Pancreas (tissue), 10 donors: ENCODE data around the gene SLC2A6. TPM values are rescaled to one million over a fixed set of nuclear protein-coding genes. Genes with fewer than 3 reads are reported as not detected.

ENCODE experiments used
- ATAC-seq, 4 donors: fragments of 200-7000 bp; cut with Tn5 transposase; one replicate each; pipeline versions ENCODE4 v1.8.0 to v1.9.1; 2020; ENCODE audit warnings: mild to moderate bottlenecking in 4 of 4, moderate library complexity in 4 of 4
- DNase-seq, 6 donors: peaks; one replicate each; pipeline ENCODE4 v3.0.0-alpha.2; 2020
- FAIRE-seq: peaks from 2 replicates; lab custom pipeline; 2012; peaks lifted over from hg19 to GRCh38; lab: Jason Lieb, UNC
- H3K27ac ChIP-seq, 4 donors: fragments of 200-600 bp; sonication (generic); 1 replicate in 3 of 4; 2 replicates in 1 of 4; pipeline versions ENCODE4 v1.5.0 to v1.8.0; 2020
- H3K27me3 ChIP-seq, 4 donors: fragments of 200-600 bp; one replicate each; pipeline ENCODE4 v1.8.0; 2021
- H3K36me3 ChIP-seq, 3 donors: fragments of 200-600 bp; sonication (generic) in 1 of 3; one replicate each; pipeline versions ENCODE4 v1.5.0 to v1.8.0; 2020 to 2021
- H3K4me1 ChIP-seq, 3 donors: fragments of 200-600 bp; one replicate each; pipeline ENCODE4 v1.8.0; 2021
- H3K4me3 ChIP-seq, 4 donors: fragments of 200-600 bp; sonication (generic) in 2 of 4; one replicate each; pipeline versions ENCODE4 v1.5.0 to v1.8.0; 2020 to 2021
- H3K9me3 ChIP-seq, 4 donors: fragments of 200-600 bp; one replicate each; pipeline ENCODE4 v1.8.0; 2021
- CTCF ChIP-seq, 4 donors: fragments of 200-600 bp; sonication (generic) in 3 of 4; IDR thresholded peaks; one replicate each; pipeline versions ENCODE4 v1.5.0 to v1.8.0; 2021; ENCODE audit warnings: antibody characterized with exemption in 4 of 4
- WGBS, 2 donors: extraction: QIAGEN DNeasy Blood & Tissue Kit; methylation state at CpG; one replicate each; pipeline ENCODE4 v1.1.7; 2013; 5-methylcytosine and 5-hydroxymethylcytosine counted together
- intact Hi-C, 3 donors: fragments of 100-400 bp; cut with DNase I; formaldehyde crosslinking; loops; one replicate each; pipeline versions ENCODE4 v1.11.1 to v1.14.2; 2022
- polyA plus RNA-seq, 2 donors: library from polyadenylated mRNA; stranded (reverse); fragments of 200-250 nt; gene quantifications; one replicate each; pipeline ENCODE4 v1.2.3, GENCODE V29; 2013
- total RNA-seq, 6 donors: library from RNA; stranded (reverse); fragmentation: NEBNext Ultra II Directional in 4 of 6; extraction: Animal tissue kit (Norgen Biotek cat#: 25700) in 4 of 6; gene quantifications; one replicate each; pipeline versions ENCODE4 v1.2.1 to v1.2.4, GENCODE V29; 2021 to 2023
- donor health status: healthy with polysubstance abuse.
- donor health status: DM: no; HTN: no; CAD: no; lungs with moderate emphysema.
- donor health status: DM: no; HTN: no; CAD: no.
- donor health status: control.
- donor health status: control.
- donor health status: Bipolar disorder and iron deficiency.
- donor health status: DM: yes; HTN: yes; CAD: no.
- donor health status: DM: no; HTN: no; CAD: no.
- donor health status: DM: no; HTN: no; CAD: no.
- donor health status: DM: yes; HTN: yes; CAD: no.

The SLC2A6 gene
- total and polyA plus RNA-seq, 8 donors, result 1.1 to 6.7 (median 3.9) TPM

DNA sequence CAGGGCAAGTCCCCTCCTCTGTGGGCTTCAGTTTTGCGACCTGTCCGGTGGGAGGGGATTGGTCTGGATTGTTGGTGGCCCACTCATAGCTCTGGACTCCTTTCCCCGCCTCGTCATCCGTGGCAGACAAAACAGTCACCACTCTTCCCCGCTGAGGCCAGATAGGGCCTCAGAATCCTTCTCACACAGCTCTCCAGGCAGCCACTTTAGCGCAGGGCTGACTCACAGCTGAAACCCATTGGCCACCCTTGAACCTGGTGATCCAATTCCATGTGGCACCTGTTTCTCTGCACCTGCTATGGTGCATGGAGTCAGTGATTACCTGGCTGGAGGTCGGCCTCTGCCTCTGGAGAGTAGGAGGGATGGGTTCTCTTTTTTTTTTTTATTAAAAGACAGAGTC is 34.9 kb downstream of the SLC2A6 start:
- H3K27me3 ChIP-seq, result no peaks in the 10 kb centered on the region
- no peak for ATAC-seq
- 82 to 86% methylated on average over 8 of the region's 8 CpGs for WGBS, 2 donors
- FAIRE-seq, result no peak
- H3K36me3 ChIP-seq, result no peaks in the 10 kb centered on the region
- no peaks in the 10 kb centered on the region for H3K4me1 ChIP-seq
- no peak overlapping the region for H3K27ac ChIP-seq
- intact Hi-C loops, result no loop called here
- H3K9me3 ChIP-seq, result no peaks in the 10 kb centered on the region
- H3K4me3 ChIP-seq, result no peak overlapping the region
- TF ChIP-seq CTCF (IDR thresholded peaks at IDR 0.05), result no peak
- DNase-seq, result no peak

GRCh38 chr9:133443248-133443647 is 35.7 kb downstream of the SLC2A6 start:
- no peaks in the 10 kb centered on the region for H3K4me1 ChIP-seq
- no peak overlapping the region for H3K27ac ChIP-seq
- intact Hi-C loops, result no loop called here
- no peak overlapping the region for H3K4me3 ChIP-seq
- 93 to 94% methylated on average over 11 to 15 of the region's 15 CpGs for WGBS, 2 donors
- H3K27me3 ChIP-seq, result no peaks in the 10 kb centered on the region
- TF ChIP-seq CTCF (IDR thresholded peaks at IDR 0.05), result no peak
- no peaks in the 10 kb centered on the region for H3K36me3 ChIP-seq
- H3K9me3 ChIP-seq, result no peaks in the 10 kb centered on the region
- no peak for ATAC-seq
- no peak for DNase-seq
- FAIRE-seq, result no peak

GRCh38 chr9:133441571-133441970 is 37.3 kb downstream of the SLC2A6 start:
- Histone ChIP-seq H3K27me3 (no peaks in the 10 kb centered on the region), H3K4me1 (no peaks in the 10 kb centered on the region), H3K27ac (no peak overlapping the region), H3K36me3 (no peaks in the 10 kb centered on the region), H3K9me3 (no peaks in the 10 kb centered on the region), H3K4me3 (no peak overlapping the region)
- DNase-seq (no peak), ATAC-seq (no peak), FAIRE-seq (no peak)
- WGBS, 2 donors, result 66 to 70% methylated on average over 5 of the region's 5 CpGs
- no peak for TF ChIP-seq CTCF (IDR thresholded peaks at IDR 0.05)
- intact Hi-C loops, result no loop called here

- Histone ChIP-seq H3K27me3 (no peaks in the 10 kb centered on the region), H3K36me3 (no peaks in the 10 kb centered on the region), H3K27ac (no peak overlapping the region), H3K4me1 (no peaks in the 10 kb centered on the region), H3K9me3 (no peaks in the 10 kb centered on the region), H3K4me3 (no peak overlapping the region)
- TF ChIP-seq CTCF (IDR thresholded peaks at IDR 0.05), result no peak
- intact Hi-C loops, result no loop called here
- no peak for FAIRE-seq
- ATAC-seq, result no peak
- WGBS, 2 donors, result 89 to 94% methylated on average over 12 of the region's 12 CpGs
- no peak for DNase-seq
Observed at GRCh38 chr9:133440874-133441273, 38.0 kb downstream of the SLC2A6 start.

- intact Hi-C loops, result no loop called here
- Histone ChIP-seq H3K4me1 (no peaks in the 10 kb centered on the region), H3K27me3 (no peaks in the 10 kb centered on the region), H3K4me3 (no peak overlapping the region), H3K27ac (no peak overlapping the region), H3K36me3 (no peaks in the 10 kb centered on the region), H3K9me3 (no peaks in the 10 kb centered on the region)
- no peak for TF ChIP-seq CTCF (IDR thresholded peaks at IDR 0.05)
- 76 to 79% methylated on average over 4 of the region's 4 CpGs for WGBS, 2 donors
- ATAC-seq (no peak), DNase-seq (no peak), FAIRE-seq (no peak)
Observed at GRCh38 chr9:133439337-133439736, 39.6 kb downstream of the SLC2A6 start.
